CD14-positive monocyte (primary cell): ENCODE results near the gene HPS3. TPM values are rescaled to one million over a fixed set of nuclear protein-coding genes. Genes with fewer than 3 reads are reported as not detected.
A peak's percentile ranks its signal among the peaks of the same experiment; 100 is the strongest.

Experiments used
- DNase-seq, 3 donors: peaks; one replicate each; pipeline ENCODE4 v3.0.0-alpha.2; 2011 to 2022
- H2AFZ ChIP-seq: 2 replicates; pipeline ENCODE4 v1.6.0; 2012; ENCODE audit warnings: mild to moderate bottlenecking, low read depth, low read length, inconsistent platforms; ENCODE audit not compliant: insufficient read depth, poor library complexity, severe bottlenecking
- H3K27ac ChIP-seq, 2 donors: 1 replicate in 1 of 2; 2 replicates in 1 of 2; pipeline ENCODE4 v1.5.1; 2012 to 2013; ENCODE audit warnings: low read length in 2 of 2, control low read depth in 1 of 2, inconsistent platforms in 1 of 2, low read depth in 1 of 2, mild to moderate bottlenecking in 1 of 2
- H3K27me3 ChIP-seq, 2 donors: one replicate each; pipeline versions ENCODE4 v1.6.0 to v1.6.1; 2011 to 2013; ENCODE audit warnings: low read length in 2 of 2; ENCODE audit not compliant: control insufficient read depth in 2 of 2, insufficient read depth in 2 of 2
- H3K36me3 ChIP-seq, 2 donors: replicated peaks in 1 of 2; 1 replicate in 1 of 2; 2 replicates in 1 of 2; pipeline versions ENCODE4 v1.5.1 to v1.6.1; 2012 to 2013; ENCODE audit warnings: low read length in 2 of 2, control low read depth in 1 of 2, inconsistent platforms in 1 of 2, mild to moderate bottlenecking in 1 of 2; ENCODE audit not compliant: insufficient read depth in 2 of 2, control insufficient read depth in 1 of 2
- H3K4me1 ChIP-seq, 2 donors: 1 replicate in 1 of 2; 2 replicates in 1 of 2; pipeline versions ENCODE4 v1.5.1 to v1.6.1; 2012 to 2013; ENCODE audit warnings: low read length in 2 of 2, control low read depth in 1 of 2, inconsistent platforms in 1 of 2, mild to moderate bottlenecking in 1 of 2, moderate library complexity in 1 of 2; ENCODE audit not compliant: insufficient read depth in 2 of 2, control insufficient read depth in 1 of 2
- H3K4me2 ChIP-seq: replicated peaks from 2 replicates; pipeline ENCODE3; 2012; ENCODE audit warnings: low read length, moderate library complexity, mild to moderate bottlenecking; ENCODE audit not compliant: poor library complexity, severe bottlenecking; ENCODE audit errors: extremely low read depth
- H3K4me3 ChIP-seq, 3 experiments: fragments of 200-600 bp in 1 of 3; sonication (generic) in 1 of 3; replicated peaks in 1 of 3; 1 replicate in 2 of 3; 2 replicates in 1 of 3; pipeline ENCODE4 v1.5.1; 2011 to 2013; ENCODE audit warnings: low read length in 3 of 3, mild to moderate bottlenecking in 3 of 3, control low read depth in 2 of 3, low read depth in 2 of 3, inconsistent platforms in 1 of 3, moderate library complexity in 1 of 3
- H3K79me2 ChIP-seq: 2 replicates; pipeline ENCODE4 v1.6.0; 2012; ENCODE audit warnings: mild to moderate bottlenecking, control low read depth, inconsistent platforms, low read length, moderate library complexity; ENCODE audit not compliant: insufficient read depth
- H3K9ac ChIP-seq: 2 replicates; pipeline ENCODE4 v1.6.0; 2017; ENCODE audit warnings: low read length, mild to moderate bottlenecking; ENCODE audit not compliant: insufficient read depth, poor library complexity, severe bottlenecking
- H3K9me3 ChIP-seq, 2 donors: replicated peaks in 1 of 2; 1 replicate in 1 of 2; 2 replicates in 1 of 2; pipeline versions ENCODE4 v1.5.1 to v1.6.1; 2012 to 2013; ENCODE audit warnings: low read length in 2 of 2, control low read depth in 1 of 2; ENCODE audit not compliant: control insufficient read depth in 1 of 2, insufficient read depth in 1 of 2
- H4K20me1 ChIP-seq: 2 replicates; pipeline ENCODE4 v1.6.0; 2012; ENCODE audit warnings: mild to moderate bottlenecking, low read length, control low read depth, moderate library complexity; ENCODE audit not compliant: insufficient read depth
- H3K27ac Mint-ChIP-seq, 7 donors: one replicate each; pipeline ENCODE4 v1.8.0; 2020; ENCODE audit warnings: mild to moderate bottlenecking in 7 of 7, mixed read lengths in 7 of 7, moderate library complexity in 6 of 7, inconsistent platforms in 2 of 7
- H3K27me3 Mint-ChIP-seq, 3 donors: one replicate each; pipeline ENCODE4 v1.8.0; 2021 to 2022; ENCODE audit warnings: low read depth in 3 of 3, mild to moderate bottlenecking in 3 of 3, mixed read lengths in 3 of 3, moderate library complexity in 3 of 3, inconsistent platforms in 1 of 3
- H3K36me3 Mint-ChIP-seq, 2 donors: one replicate each; pipeline ENCODE4 v1.8.0; 2020; ENCODE audit warnings: mixed read lengths in 2 of 2, inconsistent platforms in 1 of 2, mild to moderate bottlenecking in 1 of 2
- H3K4me1 Mint-ChIP-seq: one replicate; pipeline ENCODE4 v1.8.0; 2020; ENCODE audit warnings: mild to moderate bottlenecking, mixed read lengths
- H3K4me3 Mint-ChIP-seq, 2 donors: one replicate each; pipeline ENCODE4 v1.8.0; 2020; ENCODE audit warnings: mild to moderate bottlenecking in 2 of 2, mixed read lengths in 2 of 2, moderate library complexity in 1 of 2
- H3K9me3 Mint-ChIP-seq, 7 donors: one replicate each; pipeline ENCODE4 v1.8.0; 2020 to 2022; ENCODE audit warnings: mixed read lengths in 7 of 7, mild to moderate bottlenecking in 6 of 7, moderate library complexity in 6 of 7, inconsistent platforms in 2 of 7
- WGBS: methylation state at CpG from one replicate; pipeline ENCODE4 v1.1.5; 2013; ENCODE audit warnings: missing lambda C conversion rate; ENCODE audit not compliant: insufficient coverage; 5-methylcytosine and 5-hydroxymethylcytosine counted together
- intact Hi-C, 2 donors: fragments of 100-400 bp; cut with micrococcal nuclease; formaldehyde crosslinking; loops; one replicate each; pipeline versions ENCODE4 v1.15.0 to v1.15.1; 2023
- polyA minus RNA-seq: library from RNA; depleted of rRNA, polyadenylated mRNA; stranded (reverse); fragments of >200 nt; gene quantifications from 2 replicates; pipeline ENCODE4 v1.2.3, GENCODE V29; 2012
- polyA plus RNA-seq, 3 donors: library from polyadenylated mRNA; depleted of rRNA in 1 of 3; unstranded in 2 of 3; stranded (reverse) in 1 of 3; fragments of 300-500 nt in 2 of 3; fragments of >200 nt in 1 of 3; fragmentation: Illumina TruSeq in 2 of 3; gene quantifications; 1 replicate in 2 of 3; 2 replicates in 1 of 3; pipeline ENCODE4 v1.2.3, GENCODE V29; 2012 to 2021
- total RNA-seq, 12 experiments: library from RNA in 1 of 12; stranded (reverse) in 1 of 12; fragments of 120-200 nt in 1 of 12; gene quantifications; one replicate each; pipeline ENCODE4 v1.2.4 and lab custom pipeline; 2013 to 2026; ENCODE audit warnings: mixed read lengths in 6 of 12, inconsistent platforms in 1 of 12
- TF ChIP-seq, protein P1 (sequence below): fragments of 200-600 bp; IDR thresholded peaks from one replicate; pipeline ENCODE4 v1.8.0; 2022; ENCODE audit warnings: antibody characterized with exemption, mild to moderate bottlenecking

HPS3 gene, protein sequence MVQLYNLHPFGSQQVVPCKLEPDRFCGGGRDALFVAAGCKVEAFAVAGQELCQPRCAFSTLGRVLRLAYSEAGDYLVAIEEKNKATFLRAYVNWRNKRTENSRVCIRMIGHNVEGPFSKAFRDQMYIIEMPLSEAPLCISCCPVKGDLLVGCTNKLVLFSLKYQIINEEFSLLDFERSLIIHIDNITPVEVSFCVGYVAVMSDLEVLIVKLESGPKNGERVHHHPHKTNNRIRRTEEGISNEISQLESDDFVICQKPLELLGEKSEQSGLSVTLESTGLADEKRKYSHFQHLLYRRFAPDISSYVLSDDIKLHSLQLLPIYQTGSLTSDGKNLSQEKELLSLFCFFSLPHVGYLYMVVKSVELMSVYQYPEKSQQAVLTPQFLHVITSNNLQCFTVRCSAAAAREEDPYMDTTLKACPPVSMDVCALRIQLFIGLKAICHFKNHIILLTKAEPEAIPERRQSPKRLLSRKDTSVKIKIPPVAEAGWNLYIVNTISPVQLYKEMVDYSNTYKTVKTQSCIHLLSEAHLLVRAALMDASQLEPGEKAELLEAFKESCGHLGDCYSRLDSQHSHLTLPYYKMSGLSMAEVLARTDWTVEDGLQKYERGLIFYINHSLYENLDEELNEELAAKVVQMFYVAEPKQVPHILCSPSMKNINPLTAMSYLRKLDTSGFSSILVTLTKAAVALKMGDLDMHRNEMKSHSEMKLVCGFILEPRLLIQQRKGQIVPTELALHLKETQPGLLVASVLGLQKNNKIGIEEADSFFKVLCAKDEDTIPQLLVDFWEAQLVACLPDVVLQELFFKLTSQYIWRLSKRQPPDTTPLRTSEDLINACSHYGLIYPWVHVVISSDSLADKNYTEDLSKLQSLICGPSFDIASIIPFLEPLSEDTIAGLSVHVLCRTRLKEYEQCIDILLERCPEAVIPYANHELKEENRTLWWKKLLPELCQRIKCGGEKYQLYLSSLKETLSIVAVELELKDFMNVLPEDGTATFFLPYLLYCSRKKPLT
- 40.3 TPM for total RNA-seq (2013)
- 10 to 100 TPM; 20.8 to 35.8 (median 34.8) TPM for polyA plus RNA-seq
- polyA minus RNA-seq = 30.3 and 31.2 TPM in 2 replicates
- total RNA-seq (lab: John Stamatoyannopoulos, UW) = 9.0 to 94.3 (median 67.3) reads per million in 11 experiments

DNA sequence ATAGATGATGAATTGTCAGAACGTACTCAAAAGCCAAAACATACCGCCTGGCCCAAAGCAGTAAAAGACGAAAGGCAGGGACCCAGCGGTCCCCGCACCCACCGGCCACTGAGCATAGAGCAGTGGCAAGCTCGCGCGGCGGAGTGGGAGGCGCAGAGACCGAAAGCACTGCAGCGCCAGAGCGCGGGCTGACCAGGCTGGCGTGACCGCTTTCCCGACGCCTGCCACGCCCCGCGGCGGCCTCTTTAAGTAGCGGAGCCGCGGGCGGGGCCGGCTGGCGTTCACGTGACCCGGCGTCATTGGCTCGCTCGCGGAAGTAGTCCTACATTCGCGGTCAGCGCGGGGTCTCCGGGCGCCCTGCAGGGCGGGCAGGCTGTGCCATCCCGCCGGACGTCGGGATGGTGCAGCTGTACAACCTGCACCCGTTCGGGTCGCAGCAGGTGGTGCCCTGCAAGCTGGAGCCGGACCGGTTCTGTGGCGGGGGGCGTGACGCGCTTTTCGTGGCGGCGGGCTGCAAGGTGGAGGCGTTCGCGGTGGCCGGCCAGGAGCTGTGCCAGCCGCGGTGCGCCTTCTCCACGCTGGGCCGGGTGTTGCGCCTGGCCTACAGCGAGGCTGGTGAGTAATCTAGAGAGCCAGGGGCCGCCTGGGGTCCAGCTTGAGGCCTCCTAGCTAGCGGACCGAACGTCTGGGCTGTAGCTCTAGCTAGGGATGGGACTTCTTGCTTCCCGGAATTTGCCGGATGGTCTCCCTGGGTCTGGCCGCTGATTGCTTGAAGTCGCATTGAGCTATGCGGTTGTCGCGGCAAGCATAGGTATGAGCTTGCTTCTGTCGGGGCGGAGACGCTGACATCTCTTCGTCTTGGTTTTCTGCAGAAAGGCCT lies at the start of gene HPS3:
Gene HPS3 (plus strand): TSS at position 313 of the 880 bp plus-strand sequence. CDS start 86 bp downstream, at position 399.
- Mint-ChIP-seq H3K27ac (peak within 1 kb of the TSS; percentile 89 to 97 (median 94)), H3K36me3 (peaks cover 17 to 21% of the 10 kb centered on the region in 2 donors), H3K4me1 (peaks cover 39% of the 10 kb centered on the region), H3K4me3 (peak within 1 kb of the TSS; percentile 95 to 99), H3K27me3 (peaks cover 0 to 6% (median 2%) of the 10 kb centered on the region in 3 donors), H3K9me3 (no peaks in the 10 kb centered on the region)
- peak within 1 kb of the TSS; percentile 70 to 95 (median 88) for H3K4me3 ChIP-seq
- H2AFZ ChIP-seq = peak within 1 kb of the TSS; percentile 60
- H3K27me3 ChIP-seq = no peaks in the 10 kb centered on the region
- under 1% methylated on average over 81 of the region's 84 CpGs for WGBS
- H3K9me3 ChIP-seq = no peaks in the 10 kb centered on the region
- peak within 1 kb of the TSS; percentile 81 for H3K4me2 ChIP-seq
- TF ChIP-seq, protein P1, sequence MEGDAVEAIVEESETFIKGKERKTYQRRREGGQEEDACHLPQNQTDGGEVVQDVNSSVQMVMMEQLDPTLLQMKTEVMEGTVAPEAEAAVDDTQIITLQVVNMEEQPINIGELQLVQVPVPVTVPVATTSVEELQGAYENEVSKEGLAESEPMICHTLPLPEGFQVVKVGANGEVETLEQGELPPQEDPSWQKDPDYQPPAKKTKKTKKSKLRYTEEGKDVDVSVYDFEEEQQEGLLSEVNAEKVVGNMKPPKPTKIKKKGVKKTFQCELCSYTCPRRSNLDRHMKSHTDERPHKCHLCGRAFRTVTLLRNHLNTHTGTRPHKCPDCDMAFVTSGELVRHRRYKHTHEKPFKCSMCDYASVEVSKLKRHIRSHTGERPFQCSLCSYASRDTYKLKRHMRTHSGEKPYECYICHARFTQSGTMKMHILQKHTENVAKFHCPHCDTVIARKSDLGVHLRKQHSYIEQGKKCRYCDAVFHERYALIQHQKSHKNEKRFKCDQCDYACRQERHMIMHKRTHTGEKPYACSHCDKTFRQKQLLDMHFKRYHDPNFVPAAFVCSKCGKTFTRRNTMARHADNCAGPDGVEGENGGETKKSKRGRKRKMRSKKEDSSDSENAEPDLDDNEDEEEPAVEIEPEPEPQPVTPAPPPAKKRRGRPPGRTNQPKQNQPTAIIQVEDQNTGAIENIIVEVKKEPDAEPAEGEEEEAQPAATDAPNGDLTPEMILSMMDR = no peak
- intact Hi-C loops = loop anchor here in 1 of 2 donors (10.0 kb wide), 1 partner anchor 135 kb away; the partner anchor contains the start of gene GYG1
- H3K9ac ChIP-seq = peak within 1 kb of the TSS; percentile 97
- peaks cover under 1% of the 10 kb centered on the region for H4K20me1 ChIP-seq
- peak within 1 kb of the TSS; percentile 77 to 97 for H3K27ac ChIP-seq
- peaks cover 27 to 39% of the 10 kb centered on the region in 2 donors for H3K4me1 ChIP-seq
- peak; percentile 94 to 96 (median 95) for DNase-seq
- H3K79me2 ChIP-seq = peaks cover 51% of the 10 kb centered on the region
- no peaks in the 10 kb centered on the region for H3K36me3 ChIP-seq
